ENCODE data around the gene RNF208.

GRCh38 chr9:137222190-137223077 is at the start of gene RNF208:
- TF ChIP-seq, protein P1, sequence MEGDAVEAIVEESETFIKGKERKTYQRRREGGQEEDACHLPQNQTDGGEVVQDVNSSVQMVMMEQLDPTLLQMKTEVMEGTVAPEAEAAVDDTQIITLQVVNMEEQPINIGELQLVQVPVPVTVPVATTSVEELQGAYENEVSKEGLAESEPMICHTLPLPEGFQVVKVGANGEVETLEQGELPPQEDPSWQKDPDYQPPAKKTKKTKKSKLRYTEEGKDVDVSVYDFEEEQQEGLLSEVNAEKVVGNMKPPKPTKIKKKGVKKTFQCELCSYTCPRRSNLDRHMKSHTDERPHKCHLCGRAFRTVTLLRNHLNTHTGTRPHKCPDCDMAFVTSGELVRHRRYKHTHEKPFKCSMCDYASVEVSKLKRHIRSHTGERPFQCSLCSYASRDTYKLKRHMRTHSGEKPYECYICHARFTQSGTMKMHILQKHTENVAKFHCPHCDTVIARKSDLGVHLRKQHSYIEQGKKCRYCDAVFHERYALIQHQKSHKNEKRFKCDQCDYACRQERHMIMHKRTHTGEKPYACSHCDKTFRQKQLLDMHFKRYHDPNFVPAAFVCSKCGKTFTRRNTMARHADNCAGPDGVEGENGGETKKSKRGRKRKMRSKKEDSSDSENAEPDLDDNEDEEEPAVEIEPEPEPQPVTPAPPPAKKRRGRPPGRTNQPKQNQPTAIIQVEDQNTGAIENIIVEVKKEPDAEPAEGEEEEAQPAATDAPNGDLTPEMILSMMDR (IDR thresholded peaks at IDR 0.05), result no peak
- peak; percentile 38 for TF ChIP-seq EZH2phosphoT487 (IDR thresholded peaks at IDR 0.05)
